ENCODE results near the gene HRAS. TPM values are rescaled to one million over a fixed set of nuclear protein-coding genes. Genes with fewer than 3 reads are reported as not detected.
A peak's percentile ranks its signal among the peaks of the same experiment; 100 is the strongest.

The HRAS gene
- total and polyA plus RNA-seq, 2 of the 13 experiments (the other 11 are each of a cell fraction or from before 2014, with no cell fraction given): 32.9 to 50.0 TPM

DNA sequence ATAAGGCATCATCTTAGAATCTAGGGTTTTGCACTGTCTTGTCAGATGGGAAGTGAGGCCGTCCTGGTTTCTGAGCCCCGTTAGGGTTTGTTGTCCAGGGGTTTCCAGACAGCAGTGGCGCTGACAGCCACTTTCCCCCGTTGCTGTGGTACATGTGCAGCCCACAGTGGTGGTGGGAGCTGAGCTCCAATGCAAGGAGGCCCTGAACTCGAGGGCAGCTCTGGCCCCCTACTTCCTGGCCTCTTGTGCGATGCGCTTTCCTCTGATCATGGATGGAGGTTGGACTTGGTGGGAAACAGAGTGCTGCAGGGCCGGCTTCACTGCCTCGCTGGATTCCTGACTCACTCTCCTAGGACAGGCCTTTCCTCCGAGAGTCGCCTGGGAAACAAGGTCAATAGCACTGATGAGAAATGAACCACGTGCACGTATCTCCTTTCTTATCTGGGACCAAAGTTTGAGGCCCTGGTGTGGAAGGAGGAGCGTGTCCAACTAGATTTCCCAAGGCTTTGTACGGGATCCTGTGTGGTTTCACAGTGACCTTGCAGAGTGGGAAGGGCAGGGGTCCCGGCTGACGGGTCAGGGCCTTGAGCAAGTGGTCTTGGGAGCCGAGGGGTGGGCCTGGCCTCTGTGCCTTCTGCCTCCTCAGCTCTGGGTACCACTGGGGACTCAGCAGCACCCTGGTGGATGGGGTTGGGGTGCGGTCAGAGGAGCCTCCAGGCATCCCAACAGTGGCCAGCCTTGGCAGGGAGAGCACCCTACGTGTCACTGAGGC, 44.6 kb upstream of the HRAS start (continued):
- TF ChIP-seq FOXP4 (CRISPR knock-in tag; IDR thresholded peaks at IDR 0.05) (0 out of 2 replicates have a peak, but pooled peaks have one; percentile 35), ZNF609 (CRISPR knock-in tag; IDR thresholded peaks at IDR 0.05; ENCODE audit: borderline replicate concordance) (no peak), CHD2 (IDR thresholded peaks at IDR 0.05; ENCODE audit: low read depth, low read length) (no peak), ZNF670 (CRISPR knock-in tag; IDR thresholded peaks at IDR 0.05; ENCODE audit: borderline replicate concordance) (no peak), ZBTB43 (CRISPR knock-in tag; conservative IDR thresholded peaks at IDR 0.05) (no peak), RXRA (CRISPR knock-in tag; IDR thresholded peaks at IDR 0.05) (peak; percentile 65), ZNF781 (CRISPR knock-in tag; IDR thresholded peaks at IDR 0.05; ENCODE audit: borderline replicate concordance, not compliant biosample characterization) (peak; percentile 53), NFKBIZ (CRISPR knock-in tag; IDR thresholded peaks at IDR 0.05) (no peak), ZNF674 (CRISPR knock-in tag; IDR thresholded peaks at IDR 0.05; ENCODE audit: low read depth) (no peak), ZNF678 (CRISPR knock-in tag; IDR thresholded peaks at IDR 0.05) (no peak), ZNF101 (CRISPR knock-in tag; IDR thresholded peaks at IDR 0.05; ENCODE audit: borderline replicate concordance, low read depth) (no peak), TRIM24 (CRISPR knock-in tag; IDR thresholded peaks at IDR 0.05) (no peak)
- TF ChIP-seq, protein P1, sequence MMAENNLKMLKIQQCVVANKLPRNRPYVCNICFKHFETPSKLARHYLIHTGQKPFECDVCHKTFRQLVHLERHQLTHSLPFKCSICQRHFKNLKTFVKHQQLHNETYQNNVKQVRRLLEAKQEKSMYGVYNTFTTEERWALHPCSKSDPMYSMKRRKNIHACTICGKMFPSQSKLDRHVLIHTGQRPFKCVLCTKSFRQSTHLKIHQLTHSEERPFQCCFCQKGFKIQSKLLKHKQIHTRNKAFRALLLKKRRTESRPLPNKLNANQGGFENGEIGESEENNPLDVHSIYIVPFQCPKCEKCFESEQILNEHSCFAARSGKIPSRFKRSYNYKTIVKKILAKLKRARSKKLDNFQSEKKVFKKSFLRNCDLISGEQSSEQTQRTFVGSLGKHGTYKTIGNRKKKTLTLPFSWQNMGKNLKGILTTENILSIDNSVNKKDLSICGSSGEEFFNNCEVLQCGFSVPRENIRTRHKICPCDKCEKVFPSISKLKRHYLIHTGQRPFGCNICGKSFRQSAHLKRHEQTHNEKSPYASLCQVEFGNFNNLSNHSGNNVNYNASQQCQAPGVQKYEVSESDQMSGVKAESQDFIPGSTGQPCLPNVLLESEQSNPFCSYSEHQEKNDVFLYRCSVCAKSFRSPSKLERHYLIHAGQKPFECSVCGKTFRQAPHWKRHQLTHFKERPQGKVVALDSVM (CRISPR knock-in tag; IDR thresholded peaks at IDR 0.05): peak; percentile 54
- TF ChIP-seq, protein P2, sequence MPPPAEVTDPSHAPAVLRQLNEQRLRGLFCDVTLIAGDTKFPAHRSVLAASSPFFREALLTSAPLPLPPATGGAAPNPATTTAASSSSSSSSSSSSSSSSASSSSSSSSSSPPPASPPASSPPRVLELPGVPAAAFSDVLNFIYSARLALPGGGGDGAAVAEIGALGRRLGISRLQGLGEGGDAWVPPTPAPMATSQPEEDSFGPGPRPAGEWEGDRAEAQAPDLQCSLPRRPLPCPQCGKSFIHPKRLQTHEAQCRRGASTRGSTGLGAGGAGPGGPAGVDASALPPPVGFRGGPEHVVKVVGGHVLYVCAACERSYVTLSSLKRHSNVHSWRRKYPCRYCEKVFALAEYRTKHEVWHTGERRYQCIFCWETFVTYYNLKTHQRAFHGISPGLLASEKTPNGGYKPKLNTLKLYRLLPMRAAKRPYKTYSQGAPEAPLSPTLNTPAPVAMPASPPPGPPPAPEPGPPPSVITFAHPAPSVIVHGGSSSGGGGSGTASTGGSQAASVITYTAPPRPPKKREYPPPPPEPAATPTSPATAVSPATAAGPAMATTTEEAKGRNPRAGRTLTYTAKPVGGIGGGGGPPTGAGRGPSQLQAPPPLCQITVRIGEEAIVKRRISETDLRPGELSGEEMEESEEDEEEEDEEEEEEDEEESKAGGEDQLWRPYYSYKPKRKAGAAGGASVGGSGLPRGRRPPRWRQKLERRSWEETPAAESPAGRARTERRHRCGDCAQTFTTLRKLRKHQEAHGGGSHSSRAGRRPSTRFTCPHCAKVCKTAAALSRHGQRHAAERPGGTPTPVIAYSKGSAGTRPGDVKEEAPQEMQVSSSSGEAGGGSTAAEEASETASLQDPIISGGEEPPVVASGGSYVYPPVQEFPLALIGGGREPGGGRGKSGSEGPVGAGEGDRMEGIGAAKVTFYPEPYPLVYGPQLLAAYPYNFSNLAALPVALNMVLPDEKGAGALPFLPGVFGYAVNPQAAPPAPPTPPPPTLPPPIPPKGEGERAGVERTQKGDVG (CRISPR knock-in tag; IDR thresholded peaks at IDR 0.05; ENCODE audit: borderline replicate concordance): peak; percentile 61; the same call in 1 of the 2 replicates
